ENCODE data around the gene SSR4. TPM values are rescaled to one million over a fixed set of nuclear protein-coding genes. Genes with fewer than 3 reads are reported as not detected.
A peak's percentile ranks its signal among the peaks of the same experiment; 100 is the strongest.

The SSR4 gene
- total RNA-seq, 1 experiment from 2014 or later: 179 TPM

DNA sequence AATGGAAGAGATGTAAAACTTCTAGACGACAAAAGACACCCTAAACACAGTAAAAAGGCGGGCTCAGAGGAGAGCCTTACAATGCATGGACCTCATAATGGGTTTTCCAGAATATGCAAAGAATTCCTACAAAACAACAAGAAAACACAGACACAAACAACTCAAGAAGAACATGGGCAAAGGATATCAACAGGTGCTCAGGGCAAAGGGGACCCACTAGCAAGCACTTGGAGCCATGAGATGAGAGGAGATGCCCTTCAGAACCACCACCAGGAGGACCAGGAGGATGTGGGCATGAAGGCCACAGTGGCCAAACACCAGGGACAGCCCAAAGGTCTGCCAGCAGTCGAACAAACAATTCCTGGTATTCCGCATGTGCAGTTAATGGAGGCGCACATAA, 18.7 kb downstream of the SSR4 start:
- peaks cover 2% of the 10 kb centered on the region for H3K27me3 Mint-ChIP-seq (ENCODE audit: low read depth)
- Histone ChIP-seq H3K4me1 (ENCODE audit: insufficient read depth, low read length) (no peaks in the 10 kb centered on the region; the same call in 1 of the 2 replicates), H4K20me1 (ENCODE audit: control insufficient read depth, insufficient read depth, insufficient read length) (no peaks in the 10 kb centered on the region), H2BK12ac (ENCODE audit: insufficient read length, low read depth, low read length) (no peak overlapping the region), H3K79me2 (ENCODE audit: insufficient read depth, low read length) (peaks cover 52% of the 10 kb centered on the region), H2AFZ (ENCODE audit: low read length) (no peak overlapping the region), H3K23ac (ENCODE audit: insufficient read length, low read depth, low read length) (no peak overlapping the region), H3K14ac (ENCODE audit: insufficient read depth, low read length) (no peak overlapping the region), H2AK5ac (ENCODE audit: insufficient read length, low read length) (no peak overlapping the region), H3K27ac (ENCODE audit: insufficient read length, low read depth, low read length) (no peak overlapping the region), H4K91ac (ENCODE audit: insufficient read length, low read depth, low read length) (no peak overlapping the region), H3T11ph (ENCODE audit: low read length) (no peak overlapping the region), H3K23me2 (ENCODE audit: insufficient read length, low read depth, low read length, poor library complexity, severe bottlenecking) (no peaks in the 10 kb centered on the region), H3K27me3 (ENCODE audit: insufficient read depth, low read length) (no peaks in the 10 kb centered on the region), H3K4me2 (ENCODE audit: insufficient read depth, insufficient read length, low read length) (no peak overlapping the region), H4K8ac (replicated peaks; ENCODE audit: insufficient read length, low read depth, low read length) (no peak overlapping the region), H3K18ac (ENCODE audit: insufficient read length, low read depth, low read length) (no peak overlapping the region), H3K4ac (ENCODE audit: low read depth, low read length) (no peak overlapping the region), H3K9me3 (ENCODE audit: control insufficient read depth, low read depth, low read length) (peaks cover 23% of the 10 kb centered on the region), H3K9ac (ENCODE audit: extremely low read depth, insufficient read length, low read length) (no peak overlapping the region), H3K56ac (ENCODE audit: insufficient read length, low read depth, low read length) (no peak overlapping the region), H4K5ac (ENCODE audit: insufficient read length, low read depth, low read length) (no peak overlapping the region), H3K79me1 (ENCODE audit: insufficient read depth, low read depth, low read length, poor library complexity, severe bottlenecking) (no peaks in the 10 kb centered on the region), H2BK5ac (ENCODE audit: insufficient read length, low read length) (no peak overlapping the region), H2BK20ac (ENCODE audit: low read depth, low read length, poor library complexity, severe bottlenecking) (no peak overlapping the region), H2BK15ac (ENCODE audit: low read depth, low read length) (no peak overlapping the region), H2BK120ac (ENCODE audit: low read depth, low read length, poor library complexity, severe bottlenecking) (no peak overlapping the region)
- peaks cover 0 to 34% (median 23%) of the 10 kb centered on the region in 3 experiments; a peak in 6 of 7 replicates for H3K36me3 Mint-ChIP-seq (ENCODE audit: insufficient read depth in 1 of 3, low read depth in 3 of 3)
- H3K9me3 Mint-ChIP-seq: peaks cover 71% of the 10 kb centered on the region in 2 experiments
- peaks cover 31% of the 10 kb centered on the region in 2 experiments for H3K4me1 Mint-ChIP-seq
- TF ChIP-seq, protein P1, sequence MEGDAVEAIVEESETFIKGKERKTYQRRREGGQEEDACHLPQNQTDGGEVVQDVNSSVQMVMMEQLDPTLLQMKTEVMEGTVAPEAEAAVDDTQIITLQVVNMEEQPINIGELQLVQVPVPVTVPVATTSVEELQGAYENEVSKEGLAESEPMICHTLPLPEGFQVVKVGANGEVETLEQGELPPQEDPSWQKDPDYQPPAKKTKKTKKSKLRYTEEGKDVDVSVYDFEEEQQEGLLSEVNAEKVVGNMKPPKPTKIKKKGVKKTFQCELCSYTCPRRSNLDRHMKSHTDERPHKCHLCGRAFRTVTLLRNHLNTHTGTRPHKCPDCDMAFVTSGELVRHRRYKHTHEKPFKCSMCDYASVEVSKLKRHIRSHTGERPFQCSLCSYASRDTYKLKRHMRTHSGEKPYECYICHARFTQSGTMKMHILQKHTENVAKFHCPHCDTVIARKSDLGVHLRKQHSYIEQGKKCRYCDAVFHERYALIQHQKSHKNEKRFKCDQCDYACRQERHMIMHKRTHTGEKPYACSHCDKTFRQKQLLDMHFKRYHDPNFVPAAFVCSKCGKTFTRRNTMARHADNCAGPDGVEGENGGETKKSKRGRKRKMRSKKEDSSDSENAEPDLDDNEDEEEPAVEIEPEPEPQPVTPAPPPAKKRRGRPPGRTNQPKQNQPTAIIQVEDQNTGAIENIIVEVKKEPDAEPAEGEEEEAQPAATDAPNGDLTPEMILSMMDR (conservative IDR thresholded peaks at IDR 0.05): no peak
- WGBS (ENCODE audit: extremely low coverage, insufficient read length, low lambda C conversion rate): no CpG with 5 or more reads among the region's 5 CpGs
- 0 out of 7 replicates have a peak overlapping the region, but pooled peaks of 1 of the 3 experiments have one; percentile 1 for H3K27ac Mint-ChIP-seq
- no peak overlapping the region; a peak in 1 of 5 replicates for H3K4me3 Mint-ChIP-seq
- DNase-seq: no peak

All from H9 (cell line).